Lung (tissue), 12 donors: ENCODE measurements around the gene FANCC. TPM values are rescaled to one million over a fixed set of nuclear protein-coding genes. Genes with fewer than 3 reads are reported as not detected.

Source experiments
- ATAC-seq: fragments of 200-7000 bp; cut with Tn5 transposase; one replicate; pipeline ENCODE4 v1.9.1; 2020; ENCODE audit warnings: moderate number of reproducible peaks; ENCODE audit not compliant: insufficient read depth, low FRiP score
- DNase-seq, 3 donors: peaks; one replicate each; pipeline ENCODE4 v3.0.0-alpha.2; 2013 to 2017
- H3K27ac ChIP-seq, 2 donors: one replicate each; pipeline ENCODE4 v1.5.1; 2013; ENCODE audit warnings: mild to moderate bottlenecking in 2 of 2, moderate library complexity in 2 of 2, control low read depth in 1 of 2, inconsistent platforms in 1 of 2, low read depth in 1 of 2, low read length in 1 of 2
- H3K27me3 ChIP-seq, 3 donors: one replicate each; pipeline ENCODE4 v1.5.1; 2013; ENCODE audit warnings: low read length in 2 of 3; ENCODE audit not compliant: control insufficient read depth in 3 of 3, insufficient read depth in 3 of 3
- H3K36me3 ChIP-seq, 4 donors: one replicate each; pipeline ENCODE4 v1.5.1; 2013; ENCODE audit warnings: low read length in 4 of 4, mild to moderate bottlenecking in 1 of 4, moderate library complexity in 1 of 4; ENCODE audit not compliant: control insufficient read depth in 4 of 4, insufficient read depth in 4 of 4
- H3K4me1 ChIP-seq, 5 donors: one replicate each; pipeline ENCODE4 v1.5.1; 2013; ENCODE audit warnings: low read length in 5 of 5, mild to moderate bottlenecking in 2 of 5, moderate library complexity in 1 of 5; ENCODE audit not compliant: control insufficient read depth in 5 of 5, insufficient read depth in 5 of 5
- H3K4me3 ChIP-seq: one replicate; pipeline ENCODE4 v1.5.1; 2013; ENCODE audit warnings: mild to moderate bottlenecking, control low read depth, moderate library complexity
- H3K9ac ChIP-seq, 2 donors: one replicate each; pipeline ENCODE4 v1.5.1; 2013; ENCODE audit warnings: low read length in 2 of 2, control low read depth in 1 of 2; ENCODE audit not compliant: insufficient read depth in 1 of 2
- H3K9me3 ChIP-seq, 4 donors: one replicate each; pipeline ENCODE4 v1.5.1; 2013; ENCODE audit warnings: low read length in 3 of 4, mild to moderate bottlenecking in 1 of 4, moderate library complexity in 1 of 4; ENCODE audit not compliant: control insufficient read depth in 4 of 4, insufficient read depth in 3 of 4
- WGBS, 2 donors: extraction: QIAGEN DNeasy Blood & Tissue Kit; methylation state at CpG; one replicate each; pipeline ENCODE4 v1.1.7; 2013; 5-methylcytosine and 5-hydroxymethylcytosine counted together
- polyA plus RNA-seq, 2 donors: library from polyadenylated mRNA; stranded (reverse); fragments of 200-250 nt; gene quantifications; one replicate each; pipeline ENCODE4 v1.2.1, GENCODE V29; 2013
- total RNA-seq, 2 donors: library from RNA; depleted of rRNA in 1 of 2; stranded (reverse); fragments of >200 nt in 1 of 2; gene quantifications; one replicate each; pipeline ENCODE4 v1.2.1, GENCODE V29; 2014 to 2021
- TF ChIP-seq, protein P1 (sequence below): IDR thresholded peaks from 2 replicates; pipeline ENCODE4 v1.5.1; 2012; ENCODE audit warnings: mild to moderate bottlenecking; ENCODE audit errors: control extremely low read depth, extremely low read depth
- donor health status: control.
- donor health status: control.
- donor health status: Bipolar disorder and iron deficiency.
- donor health status: healthy.
- donor health status: DM: yes; HTN: yes; CAD: no.

Gene FANCC
- total and polyA plus RNA-seq, 4 donors, result 4.4 to 20.0 (median 8.7) TPM

DNA sequence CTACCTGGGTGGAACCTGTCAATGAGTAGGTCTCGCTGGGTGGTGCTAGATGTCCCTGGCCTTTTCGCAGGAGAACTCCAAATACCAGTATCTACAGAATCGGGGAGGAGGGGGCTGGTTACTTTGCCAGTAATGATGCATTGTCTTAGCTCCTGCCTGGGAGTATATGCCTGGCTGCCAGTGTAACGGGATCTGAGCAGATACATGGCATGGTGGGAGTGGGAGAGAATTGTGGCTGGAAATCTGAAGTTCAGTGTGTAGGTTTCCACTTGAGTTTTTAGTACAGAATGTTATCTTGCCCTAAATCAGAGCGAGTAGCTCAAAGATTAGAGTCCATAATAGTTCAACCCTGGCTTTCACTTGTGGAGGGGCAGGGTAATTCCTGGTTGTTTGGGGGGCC is 38.0 kb upstream of the FANCC start:
- ATAC-seq (no peak), DNase-seq (no peak)
- no peak overlapping the region for H3K27ac ChIP-seq
- TF ChIP-seq, protein P1, sequence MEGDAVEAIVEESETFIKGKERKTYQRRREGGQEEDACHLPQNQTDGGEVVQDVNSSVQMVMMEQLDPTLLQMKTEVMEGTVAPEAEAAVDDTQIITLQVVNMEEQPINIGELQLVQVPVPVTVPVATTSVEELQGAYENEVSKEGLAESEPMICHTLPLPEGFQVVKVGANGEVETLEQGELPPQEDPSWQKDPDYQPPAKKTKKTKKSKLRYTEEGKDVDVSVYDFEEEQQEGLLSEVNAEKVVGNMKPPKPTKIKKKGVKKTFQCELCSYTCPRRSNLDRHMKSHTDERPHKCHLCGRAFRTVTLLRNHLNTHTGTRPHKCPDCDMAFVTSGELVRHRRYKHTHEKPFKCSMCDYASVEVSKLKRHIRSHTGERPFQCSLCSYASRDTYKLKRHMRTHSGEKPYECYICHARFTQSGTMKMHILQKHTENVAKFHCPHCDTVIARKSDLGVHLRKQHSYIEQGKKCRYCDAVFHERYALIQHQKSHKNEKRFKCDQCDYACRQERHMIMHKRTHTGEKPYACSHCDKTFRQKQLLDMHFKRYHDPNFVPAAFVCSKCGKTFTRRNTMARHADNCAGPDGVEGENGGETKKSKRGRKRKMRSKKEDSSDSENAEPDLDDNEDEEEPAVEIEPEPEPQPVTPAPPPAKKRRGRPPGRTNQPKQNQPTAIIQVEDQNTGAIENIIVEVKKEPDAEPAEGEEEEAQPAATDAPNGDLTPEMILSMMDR, result no peak
- no peaks in the 10 kb centered on the region for H3K36me3 ChIP-seq
- H3K27me3 ChIP-seq, result peaks cover 0 to 3% (median 0%) of the 10 kb centered on the region in 3 donors
- WGBS, 2 donors, result 69 to 80% methylated on average over 5 of the region's 5 CpGs
- H3K4me1 ChIP-seq, result no peaks in the 10 kb centered on the region
- H3K4me3 ChIP-seq, result no peak overlapping the region
- H3K9ac ChIP-seq, result no peak overlapping the region
- H3K9me3 ChIP-seq, result peaks cover 0 to 6% (median 0%) of the 10 kb centered on the region in 4 donors

DNA sequence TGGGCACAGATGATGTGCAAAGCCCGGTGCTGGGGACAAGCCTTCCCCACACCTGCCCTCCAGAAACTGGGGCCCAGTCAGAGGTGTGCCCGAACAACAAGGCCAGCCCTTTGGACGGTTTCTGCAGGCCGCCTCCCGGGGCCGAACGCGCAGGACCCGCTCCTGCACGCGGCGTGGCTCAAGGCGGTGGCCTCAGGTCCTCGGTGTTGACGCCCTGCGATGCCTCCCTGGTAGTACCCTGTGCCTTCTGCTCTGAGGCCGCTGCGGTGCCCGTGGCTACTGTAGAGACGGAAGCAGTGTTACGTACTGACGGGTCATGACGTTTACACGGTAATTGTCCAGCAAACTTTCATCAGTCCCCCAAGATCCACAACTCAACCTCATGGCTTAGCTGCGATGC is 33.5 kb upstream of the FANCC start:
- H3K9me3 ChIP-seq, result peaks cover 0 to 6% (median 0%) of the 10 kb centered on the region in 4 donors
- TF ChIP-seq, protein P1, result no peak
- H3K27ac ChIP-seq, result no peak overlapping the region
- peaks cover 0 to 8% (median 0%) of the 10 kb centered on the region in 5 donors for H3K4me1 ChIP-seq
- 92 to 96% methylated on average over 25 of the region's 25 CpGs for WGBS, 2 donors
- ATAC-seq (no peak), DNase-seq (no peak)
- no peak overlapping the region for H3K9ac ChIP-seq
- H3K27me3 ChIP-seq, result peaks cover 0 to 10% (median 3%) of the 10 kb centered on the region in 3 donors
- no peak overlapping the region for H3K4me3 ChIP-seq
- no peaks in the 10 kb centered on the region for H3K36me3 ChIP-seq

DNA sequence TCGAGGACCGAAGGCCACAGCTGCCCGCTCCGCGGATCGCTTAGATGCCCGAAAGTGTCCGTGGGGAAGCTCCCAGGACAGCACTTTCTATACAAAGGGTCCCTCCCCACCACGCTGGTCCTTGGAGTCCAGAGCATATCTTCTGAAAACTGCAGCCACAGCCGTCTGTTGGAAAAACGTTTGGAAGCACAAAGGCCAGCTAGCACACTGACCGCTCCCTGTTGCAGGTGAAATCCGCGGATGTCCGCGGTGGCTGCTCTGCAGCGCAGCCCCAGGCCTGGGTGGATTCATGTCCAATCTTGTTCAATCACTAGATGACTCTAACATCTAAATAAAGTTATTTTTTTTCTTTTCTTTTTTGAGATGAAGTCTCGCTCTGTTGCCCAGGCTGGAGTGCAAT is 32.8 kb upstream of the FANCC start:
- H3K27ac ChIP-seq, result no peak overlapping the region
- peaks cover 0 to 4% (median 0%) of the 10 kb centered on the region in 4 donors for H3K9me3 ChIP-seq
- no peaks in the 10 kb centered on the region for H3K36me3 ChIP-seq
- H3K4me1 ChIP-seq, result peaks cover 0 to 9% (median 0%) of the 10 kb centered on the region in 5 donors
- H3K4me3 ChIP-seq, result no peak overlapping the region
- H3K9ac ChIP-seq, result no peak overlapping the region
- ATAC-seq, result no peak
- 69 to 71% methylated on average over 18 of the region's 18 CpGs for WGBS, 2 donors
- TF ChIP-seq, protein P1, result no peak
- no peak for DNase-seq
- peaks cover 0 to 10% (median 3%) of the 10 kb centered on the region in 3 donors for H3K27me3 ChIP-seq
